GM23248 (cell line): ENCODE data around the gene RIC8B.

Experiments
- EZH2 ChIP-seq: fragments of 200-600 bp; sonication (generic); IDR thresholded peaks from 2 replicates; pipeline ENCODE4 v1.6.1; 2018; ENCODE audit warnings: antibody characterized with exemption, mild to moderate bottlenecking; ENCODE audit not compliant: insufficient read depth, poor library complexity, severe bottlenecking
- EZH2phosphoT487 ChIP-seq: fragments of 200-600 bp; sonication (generic); IDR thresholded peaks from 2 replicates; pipeline ENCODE4 v1.6.1; 2018; ENCODE audit warnings: antibody characterized with exemption, moderate library complexity, mild to moderate bottlenecking, low read depth; ENCODE audit not compliant: insufficient read depth

DNA sequence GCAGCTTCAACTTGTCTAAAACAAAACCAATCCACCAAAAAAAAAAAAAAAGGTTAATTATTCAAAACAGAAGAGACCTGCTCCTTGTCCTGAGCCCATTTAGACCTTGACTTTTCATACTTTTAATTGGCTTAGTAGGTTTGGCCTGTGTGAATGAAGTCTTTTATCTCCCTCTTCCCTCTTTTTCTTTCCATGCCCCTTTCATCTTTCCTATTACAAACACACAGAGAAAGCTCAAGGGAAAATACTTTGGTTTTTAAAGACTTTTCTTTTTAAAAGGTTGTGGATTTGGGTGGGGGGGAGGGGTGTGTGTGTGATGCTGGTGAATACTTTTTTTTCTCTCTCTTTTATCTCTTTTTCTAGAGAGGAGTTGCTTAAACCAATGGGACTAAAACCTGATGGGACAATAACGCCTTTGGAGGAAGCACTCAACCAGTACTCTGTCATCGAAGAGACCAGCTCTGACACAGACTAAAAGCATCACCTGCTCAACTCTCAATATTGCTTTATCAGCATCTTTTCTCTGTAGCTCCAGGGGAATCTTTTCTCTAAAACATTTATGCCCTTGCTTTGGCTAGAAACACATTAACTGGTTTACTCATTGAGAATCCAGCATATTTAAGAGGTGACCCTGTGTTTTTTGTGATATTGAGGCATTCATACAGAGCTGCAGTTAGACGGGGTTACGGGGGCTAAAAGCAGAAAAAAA lies 111.2 kb downstream of the RIC8B start:
- TF ChIP-seq EZH2, result no peak
- TF ChIP-seq EZH2phosphoT487, result no peak
